Upper lobe of left lung (tissue), 4 donors: Measurements from ENCODE around the gene TCF7.

Experiments used
- EP300 ChIP-seq, 4 donors: sonication (generic); formaldehyde crosslinking; IDR thresholded peaks; one replicate each; pipeline ENCODE4 v1.5.1; 2017; ENCODE audit warnings: antibody characterized with exemption in 4 of 4, control low read depth in 2 of 4
- POLR2A ChIP-seq, 4 donors: fragments of 450-650 bp; IDR thresholded peaks; one replicate each; pipeline ENCODE4 v1.5.1; 2016 to 2017; ENCODE audit warnings: antibody characterized with exemption in 4 of 4, mild to moderate bottlenecking in 2 of 4
- POLR2AphosphoS5 ChIP-seq, 2 donors: sonication (generic); formaldehyde crosslinking; IDR thresholded peaks; one replicate each; pipeline ENCODE4 v1.5.1; 2017; ENCODE audit warnings: antibody characterized with exemption in 2 of 2
- TF ChIP-seq, protein P1 (sequence below), 6 experiments: fragments of 450-650 bp in 4 of 6; fragments of 200-600 bp in 2 of 6; sonication (generic) in 2 of 6; IDR thresholded peaks; one replicate each; pipeline ENCODE4 v1.5.1; 2016 to 2019; ENCODE audit warnings: antibody characterized with exemption in 6 of 6

DNA sequence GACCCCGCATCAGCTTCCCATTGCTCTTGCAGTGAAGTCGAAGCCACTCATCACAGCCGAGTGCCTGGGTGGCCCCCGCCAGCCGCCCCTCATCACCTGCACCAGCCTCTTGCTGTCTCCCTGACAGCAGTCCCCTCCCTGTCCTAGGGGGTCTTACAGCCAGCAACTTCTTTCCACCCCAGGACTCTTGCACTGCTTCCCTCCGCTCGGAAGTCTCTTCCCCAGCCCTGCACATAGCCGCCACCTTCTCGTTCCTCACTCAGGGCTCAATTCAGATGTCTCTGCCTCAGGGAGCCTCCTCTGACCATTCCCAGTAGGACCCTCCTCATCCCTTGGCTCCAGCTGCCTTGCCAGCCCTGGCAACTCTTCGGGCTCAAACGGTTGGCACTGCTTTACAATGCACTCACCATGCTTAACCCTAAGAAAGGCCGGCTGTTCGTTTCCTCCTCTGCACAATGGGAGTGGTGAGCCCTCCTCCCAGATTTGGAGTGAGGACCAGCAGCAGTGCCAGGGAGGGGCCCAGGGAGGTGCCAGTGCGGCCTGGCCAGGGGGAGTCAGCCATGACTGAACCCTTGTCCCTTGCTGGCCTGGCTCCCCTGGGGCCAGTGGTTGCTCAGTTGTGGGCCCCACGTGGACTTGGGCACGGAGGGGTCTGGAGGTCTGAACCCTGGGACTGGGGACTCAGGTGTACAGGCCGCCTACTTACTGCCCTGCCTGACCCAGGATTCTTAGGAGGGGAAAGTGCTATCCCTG lies 6.1 kb downstream of the TCF7 start:
- TF ChIP-seq, protein P1, sequence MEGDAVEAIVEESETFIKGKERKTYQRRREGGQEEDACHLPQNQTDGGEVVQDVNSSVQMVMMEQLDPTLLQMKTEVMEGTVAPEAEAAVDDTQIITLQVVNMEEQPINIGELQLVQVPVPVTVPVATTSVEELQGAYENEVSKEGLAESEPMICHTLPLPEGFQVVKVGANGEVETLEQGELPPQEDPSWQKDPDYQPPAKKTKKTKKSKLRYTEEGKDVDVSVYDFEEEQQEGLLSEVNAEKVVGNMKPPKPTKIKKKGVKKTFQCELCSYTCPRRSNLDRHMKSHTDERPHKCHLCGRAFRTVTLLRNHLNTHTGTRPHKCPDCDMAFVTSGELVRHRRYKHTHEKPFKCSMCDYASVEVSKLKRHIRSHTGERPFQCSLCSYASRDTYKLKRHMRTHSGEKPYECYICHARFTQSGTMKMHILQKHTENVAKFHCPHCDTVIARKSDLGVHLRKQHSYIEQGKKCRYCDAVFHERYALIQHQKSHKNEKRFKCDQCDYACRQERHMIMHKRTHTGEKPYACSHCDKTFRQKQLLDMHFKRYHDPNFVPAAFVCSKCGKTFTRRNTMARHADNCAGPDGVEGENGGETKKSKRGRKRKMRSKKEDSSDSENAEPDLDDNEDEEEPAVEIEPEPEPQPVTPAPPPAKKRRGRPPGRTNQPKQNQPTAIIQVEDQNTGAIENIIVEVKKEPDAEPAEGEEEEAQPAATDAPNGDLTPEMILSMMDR (IDR thresholded peaks at IDR 0.05), result no peak
- TF ChIP-seq POLR2AphosphoS5 (IDR thresholded peaks at IDR 0.05), result no peak
- no peak for TF ChIP-seq POLR2A (IDR thresholded peaks at IDR 0.05)
- TF ChIP-seq EP300 (IDR thresholded peaks at IDR 0.05), result no peak
